Left forelimb (tissue), 1 donor: ENCODE data around the gene COX8A.

ENCODE experiments used
- DNase-seq: peaks from one replicate; pipeline ENCODE4 v3.0.0-alpha.2; 2018; ENCODE audit warnings: low spot score

The COX8A gene

DNA sequence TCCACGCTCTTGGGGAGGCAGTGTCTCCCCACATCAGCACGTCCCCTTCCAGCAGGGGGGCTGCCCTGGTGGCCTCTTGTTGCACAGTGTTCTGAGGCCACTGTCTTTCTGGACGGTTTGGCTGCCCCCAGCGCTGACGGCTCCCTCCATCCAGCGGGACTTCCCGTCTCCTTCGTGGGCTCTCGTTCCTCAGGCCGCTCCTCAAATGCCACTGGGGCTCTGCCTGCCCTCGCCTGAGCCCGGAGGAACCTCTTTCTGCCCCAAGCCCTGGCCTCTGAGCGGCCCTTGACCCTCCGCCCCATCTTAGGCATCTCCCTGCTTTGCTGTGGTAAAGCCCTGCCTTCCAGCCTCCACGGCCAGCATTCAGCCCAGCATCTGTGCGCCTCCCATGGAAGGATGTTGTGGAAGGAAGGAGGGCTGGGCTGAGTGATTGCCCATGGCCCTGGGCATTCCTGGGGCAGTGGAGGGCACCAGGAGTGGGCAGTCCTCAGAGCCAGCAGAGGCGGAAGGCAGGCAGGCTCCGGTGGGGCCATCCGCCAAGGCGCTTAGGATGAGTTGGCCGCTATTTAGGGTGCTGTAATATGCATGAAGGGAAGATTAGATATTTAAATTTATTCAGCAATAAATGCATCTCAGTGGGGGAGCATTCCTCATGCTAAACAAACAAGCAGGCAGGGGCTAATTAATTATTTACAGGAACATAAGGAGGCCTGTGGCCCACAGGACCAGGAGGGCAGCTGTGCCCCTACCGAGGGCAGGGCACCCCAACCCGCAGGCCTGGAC, 29.6 kb downstream of the COX8A start:
- DNase-seq = no peak

DNA sequence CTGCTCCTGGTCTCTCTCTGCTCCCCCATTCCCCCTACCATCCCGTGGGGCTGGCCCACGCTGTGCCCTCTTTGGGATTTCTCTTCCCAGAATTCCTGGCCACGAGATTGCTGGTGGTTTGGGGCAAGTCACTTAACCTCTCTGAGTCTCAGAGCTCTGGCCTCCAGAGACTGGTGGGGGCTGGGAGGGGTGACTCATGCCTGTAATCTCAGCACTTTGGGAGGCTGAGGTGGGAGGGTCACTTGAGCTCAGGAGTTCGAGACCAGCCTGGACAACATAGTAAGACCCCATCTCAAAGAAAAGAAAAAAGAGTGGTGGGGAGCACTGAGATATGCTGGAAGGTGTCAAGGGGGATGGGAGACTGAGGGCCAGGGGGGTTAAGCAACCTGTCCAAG, 30.2 kb downstream of the COX8A start:
- DNase-seq = no peak

DNA sequence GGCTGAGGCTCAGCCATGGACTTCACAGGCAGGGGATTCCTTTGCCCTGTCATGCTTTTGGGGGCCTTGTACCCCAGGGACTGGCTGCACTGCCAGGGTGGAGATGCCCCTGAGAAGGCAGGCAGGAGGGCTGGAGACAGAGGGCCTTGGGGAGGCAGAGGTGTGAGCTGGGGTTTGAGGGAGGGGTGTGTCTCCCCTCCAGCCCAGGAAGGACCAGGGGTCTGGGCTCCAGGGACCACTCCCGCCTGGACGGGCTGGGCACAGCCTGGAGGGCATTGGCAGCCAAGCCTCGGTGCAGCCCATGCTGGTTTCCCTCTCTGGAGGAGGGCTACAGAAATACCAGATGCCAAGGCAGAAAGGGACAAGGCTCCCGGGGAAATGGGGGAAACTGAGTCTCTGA, 31.3 kb downstream of the COX8A start:
- no peak for DNase-seq

DNA sequence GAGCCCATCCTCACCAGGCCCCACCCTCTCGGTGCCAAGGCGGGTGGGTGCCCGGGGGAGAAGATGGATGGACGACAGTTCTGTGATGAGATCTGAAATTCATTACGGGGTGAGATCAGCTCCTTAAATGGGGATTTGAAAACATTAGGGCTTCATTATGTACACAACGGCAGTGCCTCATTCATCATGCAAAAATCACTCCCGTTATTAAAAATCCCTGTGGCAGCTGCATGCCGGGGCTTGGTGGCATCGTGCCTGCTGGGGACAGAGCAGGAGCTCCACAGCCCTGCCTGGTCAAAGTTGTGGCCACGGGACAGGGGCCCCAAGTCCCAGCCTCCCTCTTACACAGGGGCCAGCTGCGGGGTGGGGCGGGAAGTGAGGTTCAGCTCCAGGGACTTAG, 32.0 kb downstream of the COX8A start:
- DNase-seq = no peak

DNA sequence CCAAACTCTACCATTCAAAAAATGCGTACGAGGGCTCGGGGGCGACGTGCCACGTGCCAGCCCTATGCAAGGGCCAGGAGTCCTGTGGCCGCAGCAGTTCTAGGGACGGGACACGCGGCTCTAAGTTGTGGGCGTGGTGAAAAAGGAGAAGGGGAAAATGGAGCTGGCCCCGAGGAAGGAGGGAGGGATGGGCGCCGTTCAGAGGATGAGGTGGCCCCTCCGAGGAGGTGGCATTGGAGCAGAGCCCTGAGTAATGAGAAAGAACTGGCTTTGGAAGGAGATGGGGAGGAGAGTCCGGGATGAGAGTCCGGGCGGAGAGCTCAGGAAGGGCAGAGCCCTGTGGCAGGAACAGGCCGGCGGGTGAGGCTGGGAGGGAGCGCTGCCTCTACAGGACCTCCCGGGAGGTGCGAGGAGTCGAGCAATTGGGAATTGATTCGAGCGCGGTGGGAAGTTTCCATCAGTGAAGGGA, 32.8 kb downstream of the COX8A start:
- DNase-seq = no peak

DNA sequence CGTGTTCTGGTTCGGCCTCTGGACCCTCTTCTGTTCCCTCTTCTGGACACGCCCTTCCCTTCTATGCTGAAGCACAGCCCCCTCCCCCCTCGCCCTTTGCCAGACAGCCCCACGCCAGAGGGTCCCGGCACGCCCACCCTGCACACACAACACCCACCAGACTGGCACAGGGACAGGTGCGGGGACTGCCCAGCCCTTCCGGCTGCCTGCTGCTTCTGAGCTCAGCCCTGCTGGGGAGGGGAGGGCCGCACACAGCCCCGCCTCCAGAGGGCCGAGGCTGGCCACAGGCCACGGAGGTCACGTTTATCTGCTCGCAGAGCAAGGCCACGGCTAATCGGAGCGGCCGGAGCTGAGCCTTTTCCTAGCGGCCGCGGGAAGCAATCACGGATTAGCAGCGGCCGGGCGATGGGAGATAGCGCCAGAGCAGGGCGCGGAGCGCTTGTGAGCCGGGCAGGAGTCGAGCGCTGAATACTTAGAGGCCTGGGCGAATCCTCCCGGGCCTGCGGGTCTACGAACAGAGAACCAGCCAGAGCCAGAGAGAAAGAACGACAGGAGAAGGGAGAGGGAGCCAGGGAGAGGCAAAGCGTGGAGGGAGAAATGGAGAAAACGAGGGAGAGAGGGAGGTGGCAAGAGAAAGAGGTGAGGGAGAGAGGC, 33.3 kb downstream of the COX8A start:
- DNase-seq = no peak

DNA sequence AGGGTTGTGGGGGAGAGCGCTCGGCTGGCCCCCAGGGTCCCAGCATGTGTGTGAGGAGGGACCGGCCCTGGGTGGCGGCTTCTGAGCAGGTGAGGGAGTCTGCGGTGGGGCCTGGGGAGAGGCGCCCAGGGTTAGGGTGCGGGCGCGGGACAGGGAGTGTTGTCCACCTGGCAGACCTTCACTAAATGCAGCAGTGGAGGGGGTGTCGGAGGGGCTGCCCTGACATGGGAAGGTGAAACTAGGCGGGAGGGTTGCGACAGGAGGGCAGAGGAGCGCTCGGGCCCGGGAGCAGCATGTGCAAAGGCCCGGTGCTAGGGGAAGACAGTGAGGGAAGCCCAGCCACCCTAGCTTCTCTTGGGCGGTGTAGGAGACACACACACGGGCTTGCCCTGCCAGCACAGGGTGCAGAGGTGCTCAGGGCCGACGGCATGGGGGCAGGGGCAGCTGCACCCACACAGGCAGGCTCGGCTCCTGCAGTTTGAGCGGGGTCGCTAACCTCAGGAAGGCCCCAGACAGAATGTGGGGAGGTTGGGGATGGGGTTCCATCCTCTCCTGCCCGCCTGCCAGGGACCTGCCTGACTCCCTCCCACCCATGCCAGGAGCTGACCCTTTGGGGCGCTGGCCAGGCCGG, 34.0 kb downstream of the COX8A start:
- no peak for DNase-seq

DNA sequence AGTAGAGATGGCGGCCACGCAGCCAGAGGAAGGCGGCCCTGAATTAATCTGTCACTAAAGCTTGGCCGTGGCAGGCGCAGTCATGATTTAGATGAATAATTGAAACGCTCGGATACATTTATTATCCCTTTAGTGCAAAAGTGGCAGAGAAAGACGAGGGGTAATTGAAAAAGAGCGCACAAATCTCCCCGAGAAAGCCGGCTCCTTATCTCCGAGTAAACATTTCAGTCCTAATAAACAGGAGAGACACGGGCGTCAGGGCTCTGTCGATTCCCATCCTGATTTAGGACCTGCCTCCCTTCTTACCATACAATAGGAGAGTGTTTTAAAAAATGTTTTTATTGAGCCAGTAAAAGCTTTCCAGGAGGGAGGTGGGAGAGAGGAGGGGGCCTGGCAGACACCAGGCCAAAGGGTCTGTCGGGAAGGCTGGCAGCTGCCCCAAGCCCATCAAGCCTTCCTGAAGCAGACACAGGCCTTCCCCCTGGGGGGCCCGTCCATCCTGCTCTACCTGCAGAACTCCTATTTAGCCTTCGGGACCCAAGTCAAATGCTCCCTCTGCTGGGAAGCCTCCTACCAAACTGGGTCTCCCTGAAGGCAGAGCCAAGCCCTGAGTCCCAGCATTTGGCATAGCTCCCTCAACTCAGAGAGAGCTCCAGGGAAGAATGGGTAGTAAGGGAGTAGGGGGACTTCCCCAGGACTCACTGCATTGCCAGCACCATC, 34.7 kb downstream of the COX8A start:
- DNase-seq = no peak

DNA sequence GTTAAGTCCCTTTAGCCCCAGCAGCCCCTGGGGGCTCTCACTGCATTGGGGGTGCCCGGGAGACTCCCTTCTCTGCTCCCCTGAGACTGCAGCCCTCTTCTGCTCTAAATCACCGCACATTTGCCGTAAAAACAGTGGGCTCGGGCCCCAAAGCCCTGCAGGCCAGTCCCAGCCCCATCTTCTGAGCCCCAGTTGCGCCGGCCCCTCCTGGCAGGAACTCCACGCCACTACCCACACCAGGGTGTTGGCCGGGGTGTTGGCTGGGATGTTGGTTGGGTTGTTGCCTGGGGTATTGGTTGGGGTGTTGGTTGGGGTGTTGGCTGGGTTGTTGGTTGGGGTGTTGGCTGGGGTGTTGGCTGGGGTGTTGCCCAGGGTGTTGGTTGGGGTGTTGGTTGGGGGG, 35.3 kb downstream of the COX8A start:
- no peak for DNase-seq

DNA sequence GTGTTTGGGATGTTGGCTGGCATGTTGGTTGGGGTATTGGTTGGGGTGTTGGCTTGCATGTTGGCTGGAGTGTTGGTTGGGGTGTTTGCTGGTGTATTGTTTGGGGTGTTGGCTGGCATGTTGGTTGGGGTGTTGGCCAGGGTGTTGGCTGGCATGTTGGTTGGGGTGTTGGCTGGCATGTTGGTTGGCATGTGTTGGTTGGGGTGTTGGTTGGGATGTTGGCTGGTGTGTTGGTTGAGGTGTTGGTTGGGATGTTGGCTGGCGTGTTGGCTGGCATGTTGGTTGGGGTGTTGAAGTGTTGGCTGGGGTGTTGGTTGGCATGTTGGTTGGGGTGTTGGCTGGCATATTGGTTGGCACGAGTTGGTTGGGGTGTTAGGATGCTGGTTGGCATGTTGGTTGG, 36.4 kb downstream of the COX8A start:
- DNase-seq = no peak

DNA sequence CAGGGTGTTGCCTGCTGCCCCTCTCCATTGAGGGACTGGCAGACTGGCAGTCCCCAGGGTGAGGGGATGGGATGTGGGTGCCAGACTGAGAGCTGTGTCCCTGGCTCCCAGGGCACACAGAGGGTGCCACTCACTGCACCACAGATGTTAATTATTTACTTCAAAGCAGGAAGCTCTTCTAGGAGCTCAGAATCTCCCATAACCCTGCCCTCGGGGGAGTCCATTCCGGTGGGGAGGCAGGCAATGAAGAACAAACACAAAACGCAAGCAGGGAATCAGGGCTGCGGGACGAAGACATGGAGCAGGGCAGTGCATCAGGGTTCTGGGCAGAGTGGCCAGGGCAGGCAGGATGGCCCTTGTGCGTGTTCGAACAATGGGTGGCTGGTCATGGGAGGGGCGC, 37.0 kb downstream of the COX8A start:
- DNase-seq = no peak

DNA sequence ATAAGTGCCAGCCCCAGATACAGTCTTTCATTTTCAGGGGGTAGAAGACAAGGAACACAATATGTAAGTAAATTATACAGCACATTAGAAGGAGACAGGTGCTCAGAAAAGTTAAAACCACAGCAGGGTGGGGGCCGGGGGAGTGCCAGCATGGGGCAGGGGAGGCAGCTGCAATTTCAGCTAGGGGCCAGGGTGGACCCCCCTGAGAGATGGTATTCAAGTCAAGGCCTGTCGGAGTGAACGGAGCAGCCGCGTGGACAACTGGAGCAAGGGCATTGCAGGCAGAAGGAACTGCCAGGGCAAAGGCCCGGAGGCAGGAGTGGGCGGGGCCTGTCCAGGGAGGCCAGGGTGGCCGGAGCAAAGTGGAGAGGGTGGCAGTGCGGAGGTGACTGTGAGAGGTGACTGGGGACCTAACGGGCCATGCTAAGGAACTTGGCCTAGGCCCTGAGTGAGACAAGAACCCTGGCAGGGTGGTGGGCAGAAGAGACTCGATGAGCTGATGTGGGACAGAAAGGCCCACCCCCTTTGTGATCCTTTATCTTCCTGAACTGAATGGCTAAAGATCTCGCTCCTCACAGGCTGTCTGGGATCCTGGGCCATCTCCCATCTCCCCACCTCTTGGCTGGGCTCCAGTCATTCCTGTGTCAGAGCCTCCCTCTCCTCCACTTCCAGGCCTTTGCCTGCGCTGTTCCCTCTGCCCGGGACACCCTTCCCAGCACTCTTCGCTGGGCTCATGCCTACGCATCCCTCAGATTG, 38.9 kb downstream of the COX8A start:
- DNase-seq = no peak

DNA sequence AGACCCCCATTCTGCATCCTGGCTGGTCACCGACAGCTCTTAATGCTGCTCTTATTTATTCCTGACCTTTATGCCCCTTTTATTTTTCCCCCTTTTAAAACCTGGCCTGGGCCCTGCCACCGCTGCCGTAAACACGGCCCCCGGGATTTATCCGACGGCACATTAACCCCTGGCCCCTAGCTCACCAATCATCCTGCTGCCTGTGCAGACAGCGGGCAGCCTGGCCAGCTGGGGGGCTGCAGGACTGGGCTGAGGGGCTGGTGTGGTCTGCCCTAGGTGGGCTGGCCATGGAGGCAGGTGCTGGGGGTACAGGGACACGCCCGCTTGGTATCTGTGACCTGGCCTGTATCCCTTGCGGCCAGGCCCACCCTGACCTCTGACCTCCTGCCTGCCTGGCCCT, 39.9 kb downstream of the COX8A start:
- no peak for DNase-seq

DNA sequence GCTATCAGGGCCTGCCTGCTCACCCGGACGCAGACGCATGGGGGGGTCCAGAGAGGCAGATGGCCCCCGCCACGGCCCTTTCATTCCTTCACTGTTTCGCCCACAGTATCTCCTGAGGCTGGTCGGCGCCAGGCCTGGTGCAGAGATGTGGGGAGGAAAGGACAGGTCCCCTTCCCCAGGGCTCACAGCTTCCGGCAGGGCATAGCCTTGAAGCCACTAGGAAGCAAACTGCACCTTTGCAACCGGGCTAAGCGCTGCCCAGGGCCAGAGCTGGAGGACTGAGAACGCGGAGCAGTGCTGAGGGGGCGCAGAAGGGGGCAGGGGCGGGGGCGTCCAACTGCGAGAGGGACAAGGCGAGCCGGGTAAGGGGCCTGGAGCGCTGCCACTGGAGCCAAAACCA, 41.1 kb downstream of the COX8A start:
- DNase-seq = no peak

DNA sequence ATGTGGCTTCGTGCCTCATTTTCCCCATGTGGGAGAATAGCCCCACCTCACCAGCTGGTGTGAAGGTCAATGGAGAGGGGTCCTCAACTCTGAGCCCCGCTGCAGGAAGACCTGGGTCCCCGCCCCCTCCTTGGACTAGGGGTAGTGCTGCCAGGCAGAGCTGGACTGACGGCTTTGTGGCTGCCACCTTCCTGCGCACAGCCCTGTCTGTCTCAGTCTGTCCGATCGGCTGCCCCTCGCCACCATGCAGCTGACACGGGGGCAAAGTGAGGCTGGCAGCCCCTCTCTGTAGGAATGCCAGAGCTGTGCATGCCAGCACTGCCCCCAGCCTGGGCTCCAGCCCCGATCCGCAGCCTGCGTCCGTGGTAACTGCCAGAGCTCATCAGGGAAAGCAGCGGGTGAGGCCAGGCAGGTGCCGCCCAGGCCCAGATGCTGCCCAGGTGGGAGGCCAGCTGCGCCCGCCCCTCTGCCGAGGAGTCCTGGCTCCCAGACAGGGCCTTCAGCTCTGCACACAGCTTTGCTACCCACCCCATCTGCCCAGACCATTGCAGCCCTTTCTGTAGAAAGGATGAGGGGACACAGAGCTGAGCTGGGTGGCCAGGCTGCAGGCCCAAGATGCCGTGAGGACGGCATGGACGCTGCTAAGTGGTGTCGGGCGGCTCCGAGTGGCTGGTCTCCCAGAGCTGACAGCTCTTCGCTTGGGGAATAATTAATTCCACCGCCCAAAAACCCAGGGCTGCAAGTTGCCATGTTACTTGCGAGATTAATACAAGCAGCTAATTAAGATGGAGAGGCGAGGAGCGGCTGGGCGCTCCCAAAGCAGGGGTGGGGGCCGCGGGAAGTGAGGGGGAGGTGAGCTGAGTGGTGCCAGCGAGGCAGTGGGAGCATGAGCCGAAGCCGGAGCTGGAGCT, 41.8 kb downstream of the COX8A start:
- no peak for DNase-seq

DNA sequence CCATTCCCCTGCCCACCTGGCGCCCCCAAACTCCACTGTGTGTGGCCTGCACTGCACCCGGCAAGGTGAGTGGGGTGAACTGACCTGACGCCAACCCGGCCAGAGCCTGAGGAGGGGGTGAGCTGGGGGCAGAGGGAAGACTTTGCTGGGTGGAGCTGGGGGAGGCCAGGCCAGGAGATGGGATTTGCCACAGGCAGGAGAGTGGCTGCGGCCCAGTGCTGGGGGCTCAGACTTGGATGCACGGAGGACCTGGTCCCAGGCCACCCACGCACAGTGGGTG, 43.5 kb downstream of the COX8A start:
- no peak for DNase-seq

DNA sequence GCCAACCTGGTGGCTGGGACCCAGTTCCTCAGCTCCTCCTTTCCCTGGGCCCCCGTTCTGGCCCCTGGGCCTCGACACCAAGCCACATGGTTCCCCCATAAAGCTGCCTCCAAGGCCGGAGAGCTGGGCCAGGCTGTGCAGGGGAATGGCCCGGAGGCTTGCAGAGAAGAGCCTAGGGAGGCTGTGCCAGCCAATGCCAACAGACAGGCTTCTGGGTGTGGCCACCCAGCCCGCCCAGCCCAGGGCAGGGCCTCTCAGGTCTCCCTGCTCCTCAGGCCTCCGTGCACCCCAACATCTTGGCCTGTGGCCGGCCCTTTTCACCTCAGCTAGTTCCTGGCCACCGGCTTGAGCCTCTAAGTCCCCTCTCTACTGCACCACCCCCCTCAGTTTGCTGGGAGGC, 43.9 kb downstream of the COX8A start:
- no peak for DNase-seq

DNA sequence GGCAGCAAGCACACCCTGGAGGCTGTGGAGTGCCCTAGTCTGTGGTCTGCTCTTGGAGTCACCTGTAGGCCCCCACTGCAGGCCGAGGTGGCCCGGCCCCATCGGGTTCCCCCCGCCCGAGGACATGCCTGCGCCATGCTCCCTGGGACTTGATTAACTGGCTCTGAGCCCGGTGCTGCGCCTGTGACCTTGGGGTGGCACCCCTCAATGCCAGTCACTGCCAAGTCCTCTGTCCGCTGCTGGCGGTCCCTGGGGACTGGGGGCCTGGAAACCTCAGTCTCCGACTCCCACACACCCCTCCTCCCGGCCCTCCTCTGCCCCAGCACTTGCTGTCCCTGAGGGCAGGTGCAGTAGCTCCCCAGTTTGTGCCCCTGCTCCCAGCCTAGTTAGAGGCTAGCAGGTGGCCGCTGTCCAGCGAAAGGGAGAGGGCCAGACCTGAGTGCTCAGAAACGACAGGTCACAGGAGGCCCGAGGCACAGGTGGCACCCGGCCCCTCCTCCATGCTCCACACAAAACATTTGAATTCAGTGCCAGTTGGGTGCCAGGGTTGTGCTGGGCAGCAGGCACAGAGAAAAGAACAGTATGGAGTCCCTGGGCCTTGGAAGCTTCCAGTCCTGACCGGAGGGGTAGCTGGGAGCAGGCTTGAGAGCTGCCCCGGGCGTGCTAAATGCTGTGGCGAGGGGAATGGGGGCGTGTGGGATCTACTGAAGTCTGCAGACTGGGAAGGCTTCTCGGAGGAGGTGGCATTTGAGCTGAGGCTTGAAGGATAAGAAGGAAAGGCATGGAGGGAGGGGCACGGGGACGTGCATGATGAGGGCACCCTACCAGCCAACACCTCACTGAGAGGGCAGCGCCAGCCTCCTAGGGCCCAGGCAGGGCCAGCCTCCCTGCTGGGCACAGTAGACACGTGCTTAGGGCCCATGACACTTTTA, 45.0 kb downstream of the COX8A start:
- no peak for DNase-seq

DNA sequence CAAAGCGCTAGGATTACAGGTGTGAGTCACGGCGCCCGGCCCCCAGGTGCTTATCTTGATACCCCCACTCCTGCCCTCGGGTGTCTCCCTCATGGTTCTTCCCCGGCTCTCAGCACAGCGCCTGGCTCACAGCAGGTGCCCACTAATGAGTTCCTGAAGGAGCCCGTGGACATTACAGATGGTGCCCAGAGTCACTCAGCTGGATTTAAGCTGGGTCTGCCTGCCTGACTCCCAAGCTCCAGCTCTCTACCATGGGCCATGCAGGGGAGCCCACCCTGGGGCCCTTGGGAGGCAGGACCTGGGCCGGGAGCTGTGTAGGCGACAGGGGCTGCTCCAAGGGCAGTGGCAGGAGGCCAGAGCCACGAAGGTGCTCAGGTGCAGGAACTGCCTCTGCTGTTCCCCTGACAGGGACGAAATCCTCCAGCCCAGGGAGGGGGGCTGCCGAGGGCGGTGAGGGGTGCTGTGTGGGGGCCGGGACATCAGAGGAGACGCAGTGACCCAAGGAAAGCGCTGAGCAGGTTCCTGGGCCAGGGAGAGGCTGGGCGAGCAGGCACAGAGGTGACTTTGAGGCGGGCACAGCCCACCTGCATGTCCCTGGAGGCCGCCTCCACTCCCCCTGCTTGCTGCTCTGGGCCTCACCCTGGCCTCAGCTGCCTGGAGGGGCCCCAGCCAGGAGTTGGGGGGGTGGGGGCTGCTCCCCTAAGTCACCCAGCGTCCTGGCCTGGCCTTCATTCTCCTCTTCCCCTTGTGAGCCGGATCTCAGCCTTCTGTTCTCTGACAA, 46.7 kb downstream of the COX8A start:
- DNase-seq = no peak
